ENCODE data around the gene GPX5.

GPX5 gene

DNA sequence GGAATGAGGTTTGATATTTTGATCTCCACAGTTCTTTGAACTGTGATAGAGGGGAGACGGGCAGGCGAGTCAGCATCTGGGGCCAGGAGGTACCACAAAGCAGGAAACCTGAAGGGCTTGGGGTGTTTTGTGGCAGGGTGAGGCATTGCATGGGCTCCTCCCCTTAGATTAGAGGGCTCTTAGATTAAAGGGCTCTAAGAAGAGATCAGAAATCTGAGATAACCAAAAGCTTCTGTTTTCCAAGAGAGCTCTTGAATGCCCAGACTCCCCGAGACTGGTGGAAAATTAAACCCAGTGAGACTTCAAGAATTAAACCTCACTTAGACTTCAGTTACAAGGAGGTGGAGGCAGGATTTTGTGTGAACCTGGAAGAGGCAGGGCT, 2.4 kb upstream of the GPX5 start:
- no peak for DNase-seq (ENCODE audit: extremely low read depth, low read depth)
- TF ChIP-seq, protein P1, sequence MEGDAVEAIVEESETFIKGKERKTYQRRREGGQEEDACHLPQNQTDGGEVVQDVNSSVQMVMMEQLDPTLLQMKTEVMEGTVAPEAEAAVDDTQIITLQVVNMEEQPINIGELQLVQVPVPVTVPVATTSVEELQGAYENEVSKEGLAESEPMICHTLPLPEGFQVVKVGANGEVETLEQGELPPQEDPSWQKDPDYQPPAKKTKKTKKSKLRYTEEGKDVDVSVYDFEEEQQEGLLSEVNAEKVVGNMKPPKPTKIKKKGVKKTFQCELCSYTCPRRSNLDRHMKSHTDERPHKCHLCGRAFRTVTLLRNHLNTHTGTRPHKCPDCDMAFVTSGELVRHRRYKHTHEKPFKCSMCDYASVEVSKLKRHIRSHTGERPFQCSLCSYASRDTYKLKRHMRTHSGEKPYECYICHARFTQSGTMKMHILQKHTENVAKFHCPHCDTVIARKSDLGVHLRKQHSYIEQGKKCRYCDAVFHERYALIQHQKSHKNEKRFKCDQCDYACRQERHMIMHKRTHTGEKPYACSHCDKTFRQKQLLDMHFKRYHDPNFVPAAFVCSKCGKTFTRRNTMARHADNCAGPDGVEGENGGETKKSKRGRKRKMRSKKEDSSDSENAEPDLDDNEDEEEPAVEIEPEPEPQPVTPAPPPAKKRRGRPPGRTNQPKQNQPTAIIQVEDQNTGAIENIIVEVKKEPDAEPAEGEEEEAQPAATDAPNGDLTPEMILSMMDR (IDR thresholded peaks at IDR 0.05; ENCODE audit: low read depth, low read length): no peak

DNA sequence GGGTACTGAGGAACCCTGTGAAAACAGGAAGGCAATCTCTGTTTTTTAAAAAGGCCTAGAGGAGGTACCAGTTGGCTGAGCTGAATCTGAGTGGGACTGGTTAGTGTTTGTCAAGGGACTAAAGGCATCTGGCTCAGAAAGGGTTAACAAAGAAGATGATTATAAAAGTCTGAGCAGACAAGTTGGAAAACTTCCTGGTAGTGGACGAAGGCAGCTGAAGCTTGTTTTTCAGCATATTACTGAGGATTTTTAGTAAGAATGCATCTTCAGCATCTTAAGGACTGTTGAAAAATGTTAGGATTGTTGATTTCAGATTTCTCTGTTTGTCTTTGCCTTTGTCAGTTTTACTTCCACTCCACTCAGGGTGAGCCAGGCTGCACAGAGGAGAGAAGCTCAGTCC, 5.1 kb downstream of the GPX5 start:
- TF ChIP-seq, protein P1 (IDR thresholded peaks at IDR 0.05; ENCODE audit: low read depth, low read length): no peak
- no peak for DNase-seq (ENCODE audit: extremely low read depth, low read depth)

DNA sequence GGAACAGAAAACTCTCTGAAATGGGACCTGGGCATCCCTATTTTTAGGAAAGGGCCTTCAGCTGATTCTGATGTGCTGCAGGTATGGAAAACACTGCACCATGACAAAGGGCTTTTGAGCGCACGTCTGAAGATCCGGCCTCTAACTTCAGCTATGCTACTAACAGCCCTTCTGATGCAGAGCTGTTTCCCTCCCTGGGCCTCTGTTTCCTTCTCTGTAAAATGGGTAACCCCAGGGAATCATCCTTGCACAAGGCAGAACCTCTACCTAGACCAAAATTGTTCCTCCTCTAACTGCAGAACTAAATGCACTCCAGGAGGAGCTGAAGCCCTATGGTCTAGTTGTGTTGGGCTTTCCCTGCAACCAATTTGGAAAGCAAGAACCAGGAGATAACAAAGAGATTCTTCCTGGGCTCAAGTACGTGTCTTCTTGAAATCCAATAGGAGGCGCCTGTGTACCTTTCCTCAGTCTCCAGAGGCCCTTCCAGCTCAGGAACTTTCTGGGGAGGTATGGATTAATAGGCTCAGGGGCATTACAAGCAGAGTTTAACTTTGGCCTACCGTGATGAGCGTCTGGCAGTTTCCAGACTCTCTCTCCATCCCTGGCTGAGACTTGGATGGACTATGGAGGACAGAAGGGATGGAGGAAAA, 5.9 kb downstream of the GPX5 start:
- no peak for DNase-seq (ENCODE audit: extremely low read depth, low read depth)
- TF ChIP-seq, protein P1 (IDR thresholded peaks at IDR 0.05; ENCODE audit: low read depth, low read length): no peak

DNA sequence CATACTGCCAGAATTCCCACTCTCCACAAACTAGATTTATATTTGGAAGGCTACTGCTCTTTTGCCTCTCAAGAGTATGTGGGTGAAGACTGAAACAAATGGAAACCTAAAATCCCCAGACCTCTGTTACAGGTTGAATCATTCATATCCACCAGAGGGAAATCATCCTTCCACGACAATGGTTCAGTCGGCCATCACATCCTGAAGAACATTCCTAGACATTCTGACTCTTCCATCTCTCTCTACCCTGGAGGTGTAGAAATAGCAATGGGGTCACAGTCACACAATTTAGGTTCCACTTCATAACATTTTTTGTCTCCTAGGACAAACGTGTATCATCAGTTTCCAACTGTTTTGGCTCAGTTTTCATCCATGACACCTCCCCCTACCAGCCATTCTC, 8.6 kb downstream of the GPX5 start:
- TF ChIP-seq, protein P1 (IDR thresholded peaks at IDR 0.05; ENCODE audit: low read depth, low read length): no peak

DNA sequence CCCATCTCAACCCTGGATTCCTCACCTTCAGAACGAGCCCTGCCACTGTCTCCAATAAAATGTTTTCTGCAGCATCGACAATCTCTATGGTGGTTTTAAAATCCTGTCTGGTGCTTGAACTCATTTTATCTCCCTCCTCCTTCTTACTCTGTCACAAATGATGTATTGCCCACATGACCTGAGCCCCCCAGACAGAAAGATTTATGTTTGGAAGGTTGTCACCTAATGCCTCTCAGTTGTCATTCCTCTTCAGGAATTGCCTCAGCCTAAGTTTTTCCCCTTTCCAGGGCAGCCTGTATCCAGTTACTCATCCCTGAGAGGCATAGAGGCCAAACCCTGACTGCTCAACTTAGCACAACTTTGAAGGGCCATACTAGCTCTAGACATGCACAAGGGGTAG, 9.2 kb downstream of the GPX5 start:
- TF ChIP-seq, protein P1 (IDR thresholded peaks at IDR 0.05; ENCODE audit: low read depth, low read length): no peak
- no peak for DNase-seq (ENCODE audit: extremely low read depth, low read depth)

More for the DNA sequence above, 8.6 kb downstream of the GPX5 start:
- no peak for DNase-seq (ENCODE audit: extremely low read depth, low read depth)

DNA sequence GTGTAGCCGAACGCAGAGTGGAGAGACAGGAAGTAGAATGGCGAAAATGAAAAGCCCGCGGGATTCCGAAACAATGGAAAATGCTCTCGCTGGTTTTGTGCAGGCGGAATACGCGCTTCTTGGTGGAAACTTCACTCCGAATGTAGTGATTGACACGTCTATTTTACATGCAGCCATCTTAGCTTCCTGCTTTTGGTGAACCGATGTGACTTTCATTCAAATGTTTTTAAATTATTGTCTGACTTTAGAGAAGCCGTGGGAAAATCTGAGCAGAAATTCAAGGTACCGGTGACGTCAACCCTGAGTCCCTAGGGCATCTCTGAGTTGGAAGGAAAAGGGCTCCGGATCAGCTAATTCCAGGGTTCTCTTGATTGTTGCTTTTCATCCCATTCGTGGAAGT, 11.4 kb downstream of the GPX5 start:
- no peak for DNase-seq (ENCODE audit: extremely low read depth, low read depth)
- TF ChIP-seq, protein P1 (IDR thresholded peaks at IDR 0.05; ENCODE audit: low read depth, low read length): no peak

DNA sequence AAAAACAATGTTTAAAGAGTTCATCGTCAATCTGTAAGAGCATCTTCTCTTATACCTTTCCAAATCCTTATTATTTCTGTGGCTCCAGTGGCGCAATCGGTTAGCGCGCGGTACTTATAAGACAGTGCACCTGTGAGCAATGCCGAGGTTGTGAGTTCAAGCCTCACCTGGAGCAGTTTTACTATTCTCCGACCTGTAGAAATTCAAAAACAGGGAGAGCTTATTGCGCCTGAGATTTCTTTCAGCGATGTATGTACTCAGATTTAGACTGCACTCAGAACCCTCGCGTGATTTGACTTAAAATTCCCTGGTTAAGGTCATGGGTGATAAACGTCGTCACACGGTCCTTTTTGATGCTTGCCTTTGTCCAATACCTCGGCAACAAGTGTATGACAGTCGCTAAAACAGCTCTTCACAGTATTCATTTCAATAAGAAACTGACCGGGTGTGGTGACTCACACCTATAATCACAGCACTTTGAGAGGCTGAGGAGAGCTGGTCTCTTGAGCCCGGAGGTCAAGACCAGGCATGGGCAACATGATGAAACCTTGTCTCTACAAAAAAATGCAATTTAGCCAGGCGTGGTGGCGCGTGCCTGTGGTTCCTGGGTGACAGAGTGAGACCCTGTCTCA, 11.9 kb downstream of the GPX5 start:
- TF ChIP-seq, protein P1 (IDR thresholded peaks at IDR 0.05; ENCODE audit: low read depth, low read length): no peak
- no peak for DNase-seq (ENCODE audit: extremely low read depth, low read depth)
